Measurements from ENCODE around the gene SUCLG2. TPM values are rescaled to one million over a fixed set of nuclear protein-coding genes. Genes with fewer than 3 reads are reported as not detected.

The SUCLG2 gene
- total RNA-seq, 1 experiment from 2014 or later: 53.5 TPM

DNA sequence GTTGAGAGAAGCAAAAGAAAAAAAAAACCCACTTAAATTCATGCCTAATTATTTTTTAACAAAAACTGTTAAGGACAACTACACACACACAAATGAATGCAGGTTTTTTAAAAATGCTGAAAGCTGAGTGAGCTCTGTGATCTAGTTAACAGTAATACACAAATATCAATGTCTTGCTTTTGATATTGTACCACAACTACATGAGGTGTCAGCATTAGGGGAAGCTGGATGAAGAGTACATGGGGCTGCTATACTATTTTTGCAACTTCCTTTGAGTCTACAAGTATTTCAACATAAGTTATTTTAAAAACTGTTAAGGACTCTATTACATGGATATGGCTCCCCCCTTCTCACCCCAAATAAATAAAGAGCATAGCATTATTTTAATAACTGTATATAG is 44.7 kb downstream of the SUCLG2 start:
- Histone ChIP-seq H3K4me3 (ENCODE audit: low read depth, low read length) (no peak overlapping the region), H3K27me3 (replicated peaks; ENCODE audit: control insufficient read depth, insufficient read depth, low read length) (no peaks in the 10 kb centered on the region), H3K9me3 (no peaks in the 10 kb centered on the region), H3K36me3 (ENCODE audit: control insufficient read depth, insufficient read depth, low read length) (peaks cover 2% of the 10 kb centered on the region), H3K4me1 (peaks cover 9% of the 10 kb centered on the region; the same call in 1 of the 2 replicates)
- H3K27ac Mint-ChIP-seq (ENCODE audit: unreplicated experiment): no peak overlapping the region
- ChIA-PET POLR2A (interaction anchor here (0.6 kb wide), 1 partner anchor 1448 kb away, joined by 3 read pairs; no protein-coding TSS in a partner anchor), CTCF (no interaction called here)
- H3K4me3 Mint-ChIP-seq (ENCODE audit: unreplicated experiment): no peak overlapping the region
- no peaks in the 10 kb centered on the region for H3K27me3 Mint-ChIP-seq (ENCODE audit: insufficient read depth, unreplicated experiment)
- intact Hi-C loops (cut with micrococcal nuclease; ENCODE audit: unreplicated experiment): no loop called here
- H3K9me3 Mint-ChIP-seq (ENCODE audit: unreplicated experiment): no peaks in the 10 kb centered on the region
- no peak for DNase-seq
- no TSS peak for BruUV-seq (replicated peaks)
- H3K36me3 Mint-ChIP-seq (ENCODE audit: insufficient read depth, unreplicated experiment): peaks cover 12% of the 10 kb centered on the region
- TF ChIP-seq, protein P1, sequence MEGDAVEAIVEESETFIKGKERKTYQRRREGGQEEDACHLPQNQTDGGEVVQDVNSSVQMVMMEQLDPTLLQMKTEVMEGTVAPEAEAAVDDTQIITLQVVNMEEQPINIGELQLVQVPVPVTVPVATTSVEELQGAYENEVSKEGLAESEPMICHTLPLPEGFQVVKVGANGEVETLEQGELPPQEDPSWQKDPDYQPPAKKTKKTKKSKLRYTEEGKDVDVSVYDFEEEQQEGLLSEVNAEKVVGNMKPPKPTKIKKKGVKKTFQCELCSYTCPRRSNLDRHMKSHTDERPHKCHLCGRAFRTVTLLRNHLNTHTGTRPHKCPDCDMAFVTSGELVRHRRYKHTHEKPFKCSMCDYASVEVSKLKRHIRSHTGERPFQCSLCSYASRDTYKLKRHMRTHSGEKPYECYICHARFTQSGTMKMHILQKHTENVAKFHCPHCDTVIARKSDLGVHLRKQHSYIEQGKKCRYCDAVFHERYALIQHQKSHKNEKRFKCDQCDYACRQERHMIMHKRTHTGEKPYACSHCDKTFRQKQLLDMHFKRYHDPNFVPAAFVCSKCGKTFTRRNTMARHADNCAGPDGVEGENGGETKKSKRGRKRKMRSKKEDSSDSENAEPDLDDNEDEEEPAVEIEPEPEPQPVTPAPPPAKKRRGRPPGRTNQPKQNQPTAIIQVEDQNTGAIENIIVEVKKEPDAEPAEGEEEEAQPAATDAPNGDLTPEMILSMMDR (IDR thresholded peaks at IDR 0.05; ENCODE audit: insufficient read depth in 1 of 2, low read depth in 1 of 2, low read length in 1 of 2, severe bottlenecking in 1 of 2, unreplicated experiment in 1 of 2): no peak
- peaks cover 12% of the 10 kb centered on the region for H3K4me1 Mint-ChIP-seq (ENCODE audit: low read depth, unreplicated experiment)

- H3K27me3 Mint-ChIP-seq (ENCODE audit: insufficient read depth, unreplicated experiment): no peaks in the 10 kb centered on the region
- no peaks in the 10 kb centered on the region for H3K9me3 Mint-ChIP-seq (ENCODE audit: unreplicated experiment)
- no TSS peak for BruUV-seq (replicated peaks)
- no peak for DNase-seq
- H3K27me3 ChIP-seq (replicated peaks; ENCODE audit: control insufficient read depth, insufficient read depth, low read length): no peaks in the 10 kb centered on the region
- peaks cover 2% of the 10 kb centered on the region for H3K36me3 ChIP-seq (ENCODE audit: control insufficient read depth, insufficient read depth, low read length)
- no peaks in the 10 kb centered on the region for H3K9me3 ChIP-seq
- H3K4me3 ChIP-seq (ENCODE audit: low read depth, low read length): no peak overlapping the region
- ChIA-PET POLR2A (no interaction called here), CTCF (no interaction called here)
- peaks cover 9% of the 10 kb centered on the region; the same call in 1 of the 2 replicates for H3K4me1 ChIP-seq
- no peak overlapping the region for H3K27ac Mint-ChIP-seq (ENCODE audit: unreplicated experiment)
- peaks cover 12% of the 10 kb centered on the region for H3K36me3 Mint-ChIP-seq (ENCODE audit: insufficient read depth, unreplicated experiment)
- intact Hi-C loops (cut with micrococcal nuclease; ENCODE audit: unreplicated experiment): no loop called here
- peaks cover 20% of the 10 kb centered on the region for H3K4me1 Mint-ChIP-seq (ENCODE audit: low read depth, unreplicated experiment)
- H3K4me3 Mint-ChIP-seq (ENCODE audit: unreplicated experiment): no peak overlapping the region
- TF ChIP-seq, protein P1 (IDR thresholded peaks at IDR 0.05; ENCODE audit: insufficient read depth in 1 of 2, low read depth in 1 of 2, low read length in 1 of 2, severe bottlenecking in 1 of 2, unreplicated experiment in 1 of 2): no peak
Observed at GRCh38 chr3:67608034-67608433, 46.4 kb downstream of the SUCLG2 start.

GRCh38 chr3:67605377-67605776 is 49.0 kb downstream of the SUCLG2 start:
- H3K27me3 Mint-ChIP-seq (ENCODE audit: insufficient read depth, unreplicated experiment): no peaks in the 10 kb centered on the region
- BruUV-seq (replicated peaks): no TSS peak
- ChIA-PET CTCF (interaction anchor here (0.8 to 1.0 kb wide), 2 partner anchors 76 to 109 kb away, joined by 3 to 5 read pairs; no protein-coding TSS in a partner anchor), POLR2A (no interaction called here)
- peak overlapping the region; percentile 55 for H3K27ac Mint-ChIP-seq (ENCODE audit: unreplicated experiment)
- peaks cover 9% of the 10 kb centered on the region; the same call in 1 of the 2 replicates for H3K4me1 ChIP-seq
- H3K36me3 Mint-ChIP-seq (ENCODE audit: insufficient read depth, unreplicated experiment): peaks cover 12% of the 10 kb centered on the region
- H3K9me3 Mint-ChIP-seq (ENCODE audit: unreplicated experiment): no peaks in the 10 kb centered on the region
- H3K4me1 Mint-ChIP-seq (ENCODE audit: low read depth, unreplicated experiment): peaks cover 20% of the 10 kb centered on the region
- intact Hi-C loops (cut with micrococcal nuclease; ENCODE audit: unreplicated experiment): loop anchor here (1.0 kb wide), 2 partner anchors 76 to 224 kb away; no protein-coding TSS in a partner anchor
- H3K27me3 ChIP-seq (replicated peaks; ENCODE audit: control insufficient read depth, insufficient read depth, low read length): no peaks in the 10 kb centered on the region
- DNase-seq: peak in 1 of 2 experiments; percentile 18
- no peaks in the 10 kb centered on the region for H3K9me3 ChIP-seq
- no peak overlapping the region for H3K4me3 ChIP-seq (ENCODE audit: low read depth, low read length)
- TF ChIP-seq, protein P1 (IDR thresholded peaks at IDR 0.05; ENCODE audit: insufficient read depth in 1 of 2, low read depth in 1 of 2, low read length in 1 of 2, severe bottlenecking in 1 of 2, unreplicated experiment in 1 of 2): peak in 1 of 2 experiments; percentile 20
- H3K4me3 Mint-ChIP-seq (ENCODE audit: unreplicated experiment): peak overlapping the region; percentile 33
- peaks cover 2% of the 10 kb centered on the region; the same call in 1 of the 2 replicates for H3K36me3 ChIP-seq (ENCODE audit: control insufficient read depth, insufficient read depth, low read length)

Measured in Caco-2 (cell line).